22Rv1 (cell line): ENCODE data around the gene TIMM8B.

Experiments used
- ZFX ChIP-seq: fragments of 450-650 bp; IDR thresholded peaks from 2 replicates; pipeline ENCODE4 v1.6.1; 2017; ENCODE audit warnings: antibody characterized with exemption, borderline replicate concordance
- TF ChIP-seq, protein P1 (sequence below): fragments of 450-650 bp; IDR thresholded peaks from 2 replicates; pipeline ENCODE4 v1.5.1; 2017; ENCODE audit warnings: mild to moderate bottlenecking

DNA sequence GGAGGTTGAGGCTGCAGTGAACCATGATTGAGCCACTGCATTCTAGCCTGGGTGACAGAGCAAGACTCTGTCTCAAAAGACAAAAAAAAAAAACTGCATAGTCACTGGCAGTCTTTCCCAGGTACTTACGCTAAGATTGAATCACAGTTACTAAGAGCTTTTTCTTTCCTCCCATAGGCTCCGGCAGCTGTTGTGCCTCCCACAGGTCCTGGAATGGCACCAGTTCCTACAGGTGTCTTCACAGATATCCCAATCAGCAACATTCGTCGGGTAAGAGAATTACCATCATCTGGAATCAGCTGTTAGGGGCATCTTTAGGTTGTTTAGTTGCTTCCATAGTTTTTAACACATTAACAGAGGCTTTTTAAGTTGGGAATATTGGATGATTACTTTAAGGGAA lies 41.6 kb downstream of the TIMM8B start:
- TF ChIP-seq, protein P1, sequence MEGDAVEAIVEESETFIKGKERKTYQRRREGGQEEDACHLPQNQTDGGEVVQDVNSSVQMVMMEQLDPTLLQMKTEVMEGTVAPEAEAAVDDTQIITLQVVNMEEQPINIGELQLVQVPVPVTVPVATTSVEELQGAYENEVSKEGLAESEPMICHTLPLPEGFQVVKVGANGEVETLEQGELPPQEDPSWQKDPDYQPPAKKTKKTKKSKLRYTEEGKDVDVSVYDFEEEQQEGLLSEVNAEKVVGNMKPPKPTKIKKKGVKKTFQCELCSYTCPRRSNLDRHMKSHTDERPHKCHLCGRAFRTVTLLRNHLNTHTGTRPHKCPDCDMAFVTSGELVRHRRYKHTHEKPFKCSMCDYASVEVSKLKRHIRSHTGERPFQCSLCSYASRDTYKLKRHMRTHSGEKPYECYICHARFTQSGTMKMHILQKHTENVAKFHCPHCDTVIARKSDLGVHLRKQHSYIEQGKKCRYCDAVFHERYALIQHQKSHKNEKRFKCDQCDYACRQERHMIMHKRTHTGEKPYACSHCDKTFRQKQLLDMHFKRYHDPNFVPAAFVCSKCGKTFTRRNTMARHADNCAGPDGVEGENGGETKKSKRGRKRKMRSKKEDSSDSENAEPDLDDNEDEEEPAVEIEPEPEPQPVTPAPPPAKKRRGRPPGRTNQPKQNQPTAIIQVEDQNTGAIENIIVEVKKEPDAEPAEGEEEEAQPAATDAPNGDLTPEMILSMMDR = no peak
- no peak for TF ChIP-seq ZFX
